NB4 (cell line): ENCODE results near the gene AOAH.

Experiments used
- CTCF ChIP-seq: IDR thresholded peaks from one replicate; pipeline ENCODE4 v1.5.1; 2012; ENCODE audit warnings: low read depth, low read length
- MYC ChIP-seq: IDR thresholded peaks from 2 replicates; pipeline ENCODE4 v1.6.1; 2011; ENCODE audit warnings: low read depth, low read length

- no peak for TF ChIP-seq MYC
- TF ChIP-seq CTCF: no peak
These were observed 245.5 kb downstream of the AOAH start for GRCh38 chr7:36478745-36479144.
